T-cell (primary cell): ENCODE data around the gene SMARCB1. TPM values are rescaled to one million over a fixed set of nuclear protein-coding genes. Genes with fewer than 3 reads are reported as not detected.

Experiments used
- ATAC-seq, 4 experiments: fragments of 200-7000 bp in 3 of 4; fragments of 150-1000 bp in 1 of 4; cut with Tn5 transposase; replicated peaks in 1 of 4; 1 replicate in 3 of 4; 2 replicates in 1 of 4; pipeline ENCODE4 v1.10.0; 2021; ENCODE audit warnings: moderate library complexity in 3 of 4, mild to moderate bottlenecking in 2 of 4, moderate number of reproducible peaks in 1 of 4
- CTCF ChIA-PET, 2 donors: fragments of 300-600 bp; sonication (Branson Sonifier 250); formaldehyde crosslinking; loops; one replicate each; lab custom pipeline; 2022; ENCODE audit warnings: antibody characterized with exemption in 2 of 2; lab: Charles Lee
- POLR2A ChIA-PET, 2 donors: fragments of 300-600 bp; sonication (Branson Sonifier 250); formaldehyde crosslinking; loops; one replicate each; lab custom pipeline; 2022; ENCODE audit warnings: antibody characterized with exemption in 2 of 2; lab: Charles Lee
- DNase-seq, 35 experiments: peaks; one replicate each; pipeline versions ENCODE4 v3.0.0 to v3.0.0-alpha.2; 2013 to 2023
- H3K27ac ChIP-seq: one replicate; pipeline ENCODE4 v1.5.1; 2013; ENCODE audit warnings: low read length
- H3K27me3 ChIP-seq, 2 experiments: replicated peaks in 1 of 2; 1 replicate in 1 of 2; 2 replicates in 1 of 2; pipeline versions ENCODE4 v1.6.1 to v1.7.0; 2013; ENCODE audit warnings: low read length in 1 of 2, mixed read lengths in 1 of 2; ENCODE audit not compliant: control insufficient read depth in 2 of 2, insufficient read depth in 2 of 2; ENCODE audit errors: extremely low read depth in 1 of 2
- H3K36me3 ChIP-seq, 2 donors: 1 replicate in 1 of 2; 2 replicates in 1 of 2; pipeline versions ENCODE4 v1.6.1 to v1.7.0; 2013; ENCODE audit warnings: low read length in 1 of 2; ENCODE audit not compliant: control insufficient read depth in 2 of 2, insufficient read depth in 1 of 2; ENCODE audit errors: extremely low read depth in 1 of 2
- H3K4me1 ChIP-seq, 2 experiments: 1 replicate in 1 of 2; 2 replicates in 1 of 2; pipeline versions ENCODE4 v1.6.1 to v1.7.0; 2013; ENCODE audit warnings: low read length in 2 of 2, mixed read lengths in 1 of 2; ENCODE audit not compliant: insufficient read depth in 2 of 2, control insufficient read depth in 1 of 2; ENCODE audit errors: extremely low read depth in 1 of 2
- H3K4me3 ChIP-seq, 2 donors: 1 replicate in 1 of 2; 2 replicates in 1 of 2; pipeline versions ENCODE4 v1.5.1 to v1.7.0; 2013; ENCODE audit warnings: mild to moderate bottlenecking in 2 of 2, low read length in 1 of 2, moderate library complexity in 1 of 2; ENCODE audit not compliant: control insufficient read depth in 1 of 2; ENCODE audit errors: extremely low read depth in 1 of 2
- H3K9me3 ChIP-seq: 2 replicates; pipeline ENCODE4 v1.7.0; 2013
- H3K27ac Mint-ChIP-seq, 2 donors: one replicate each; pipeline ENCODE4 v1.8.0; 2020 to 2021; ENCODE audit warnings: mild to moderate bottlenecking in 2 of 2, mixed read lengths in 2 of 2
- H3K27me3 Mint-ChIP-seq, 2 donors: one replicate each; pipeline ENCODE4 v1.8.0; 2021 to 2022; ENCODE audit warnings: mixed read lengths in 2 of 2
- H3K36me3 Mint-ChIP-seq: one replicate; pipeline ENCODE4 v1.8.0; 2021; ENCODE audit warnings: mixed read lengths
- H3K4me1 Mint-ChIP-seq, 3 donors: one replicate each; pipeline ENCODE4 v1.8.0; 2020 to 2022; ENCODE audit warnings: mixed read lengths in 3 of 3, mild to moderate bottlenecking in 1 of 3
- H3K4me3 Mint-ChIP-seq, 3 donors: one replicate each; pipeline ENCODE4 v1.8.0; 2020 to 2022; ENCODE audit warnings: mild to moderate bottlenecking in 3 of 3, mixed read lengths in 3 of 3, moderate library complexity in 3 of 3
- H3K9me3 Mint-ChIP-seq, 3 donors: one replicate each; pipeline ENCODE4 v1.8.0; 2020 to 2022; ENCODE audit warnings: mixed read lengths in 3 of 3
- WGBS: methylation state at CpG from one replicate; pipeline ENCODE4 v1.1.5; 2013; ENCODE audit warnings: missing lambda C conversion rate; ENCODE audit not compliant: insufficient coverage; 5-methylcytosine and 5-hydroxymethylcytosine counted together
- total RNA-seq, 35 experiments: library from RNA in 6 of 35; stranded (reverse) in 6 of 35; fragments of 120-200 nt in 1 of 35; gene quantifications; one replicate each; pipeline versions ENCODE4 v1.2.1 to v1.2.4 and lab custom pipeline; 2013 to 2026

SMARCB1 gene
- total RNA-seq, 5 donors from 2014 or later (not counting 1 experiment from before 2014, with no cell fraction given): 50.2 to 57.7 (median 54.3) TPM

DNA sequence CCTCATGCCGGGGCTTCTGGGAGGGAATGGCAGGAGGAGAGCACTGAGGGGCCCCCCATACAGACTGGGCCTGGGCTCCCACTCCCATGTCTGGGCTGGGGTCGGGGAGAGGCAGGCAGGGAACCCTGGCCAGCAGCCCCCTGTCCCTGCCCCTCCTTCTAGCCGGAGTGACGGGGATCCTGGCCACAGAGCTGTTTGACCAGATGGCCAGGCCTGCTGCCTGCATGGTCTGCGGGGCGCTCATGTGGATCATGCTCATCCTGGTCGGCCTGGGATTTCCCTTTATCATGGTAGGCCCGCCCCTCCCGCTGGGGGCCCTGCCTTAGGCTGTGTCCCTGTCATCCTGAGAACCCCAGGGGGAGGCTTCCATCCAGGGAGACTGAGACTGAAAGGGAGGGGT, 97.4 kb downstream of the SMARCB1 start:
- ATAC-seq: no peak
- ChIA-PET POLR2A (no interaction called here), CTCF (no interaction called here)
- H3K4me1 Mint-ChIP-seq: no peaks in the 10 kb centered on the region
- DNase-seq: no peak
- Histone ChIP-seq H3K27ac (no peak overlapping the region), H3K4me3 (no peak overlapping the region), H3K4me1 (no peaks in the 10 kb centered on the region), H3K9me3 (no peaks in the 10 kb centered on the region), H3K36me3 (peaks cover 3 to 4% of the 10 kb centered on the region in 2 donors), H3K27me3 (no peaks in the 10 kb centered on the region)
- H3K4me3 Mint-ChIP-seq: no peak overlapping the region
- no peaks in the 10 kb centered on the region for H3K27me3 Mint-ChIP-seq
- 93% methylated on average over 9 of the region's 9 CpGs for WGBS
- H3K27ac Mint-ChIP-seq: no peak overlapping the region
- H3K9me3 Mint-ChIP-seq: no peaks in the 10 kb centered on the region
- H3K36me3 Mint-ChIP-seq: peaks cover 11% of the 10 kb centered on the region

Other genes with a start within 250 kb of the SMARCB1 start
- under 1 TPM in 2 of 5 donors, not detected in 3; 0.30 to 0.64 TPM for gene IGLL1, start 206.7 kb upstream of the SMARCB1 start, total RNA-seq
- gene DRICH1, start 154.6 kb upstream of the SMARCB1 start, total RNA-seq: 1 to 10 TPM in 3 of 5 donors, under 1 TPM in 2; 0.26 to 2.7 (median 1.2) TPM
- 10 to 100 TPM; 10.6 to 28.9 (median 13.8) TPM for gene RGL4, start 96.0 kb upstream of the SMARCB1 start, total RNA-seq
- 1 to 10 TPM; 3.2 to 6.4 (median 5.8) TPM for gene ZNF70, start 35.9 kb upstream of the SMARCB1 start, total RNA-seq
- gene VPREB3, start 32.5 kb upstream of the SMARCB1 start, total RNA-seq: 1 to 10 TPM in 4 of 5 donors, not detected in 1; 1.5 to 2.6 (median 1.7) TPM
- gene C22orf15, start 24.0 kb upstream of the SMARCB1 start, total RNA-seq: 1 to 10 TPM in 4 of 5 donors, under 1 TPM in 1; 0.58 to 2.2 (median 1.9) TPM
- 10 to 100 TPM; 26.1 to 66.3 (median 63.2) TPM for gene CHCHD10, start 19.0 kb upstream of the SMARCB1 start, total RNA-seq
- 1 to 10 TPM; 1.6 to 5.3 (median 2.5) TPM for gene MMP11, start 14.1 kb upstream of the SMARCB1 start, total RNA-seq
- gene DERL3, start 52.0 kb downstream of the SMARCB1 start, total RNA-seq: 1 to 10 TPM; 1.2 to 3.9 (median 2.8) TPM
- 10 to 100 TPM; 16.2 to 24.2 (median 18.6) TPM for gene SLC2A11, start 70.9 kb downstream of the SMARCB1 start, total RNA-seq
- gene MIF, start 107.4 kb downstream of the SMARCB1 start, total RNA-seq: 100 to 1,000 TPM; 182 to 334 (median 289) TPM
- gene GSTT2B, start 174.2 kb downstream of the SMARCB1 start, total RNA-seq: not detected
- 1 to 10 TPM in 4 of 5 donors, not detected in 1; 3.5 to 7.7 (median 3.9) TPM for gene DDTL, start 179.9 kb downstream of the SMARCB1 start, total RNA-seq
- 100 to 1,000 TPM in 2 of 5 donors, 10 to 100 TPM in 3; 72.5 to 122 (median 94.3) TPM for gene DDT, start 187.5 kb downstream of the SMARCB1 start, total RNA-seq
- not detected for gene GSTT2, start 193.2 kb downstream of the SMARCB1 start, total RNA-seq
- gene GSTT4, start 218.5 kb downstream of the SMARCB1 start, total RNA-seq: not detected
- 100 to 1,000 TPM; 134 to 158 (median 145) TPM for gene CABIN1, start 224.3 kb downstream of the SMARCB1 start, total RNA-seq